Fibroblast of gingiva (primary cell): ENCODE data around the gene TNRC18.

Source experiments
- DNase-seq: peaks from one replicate; pipeline ENCODE4 v3.0.0-alpha.2; 2011; ENCODE audit warnings: low read depth

Gene TNRC18

DNA sequence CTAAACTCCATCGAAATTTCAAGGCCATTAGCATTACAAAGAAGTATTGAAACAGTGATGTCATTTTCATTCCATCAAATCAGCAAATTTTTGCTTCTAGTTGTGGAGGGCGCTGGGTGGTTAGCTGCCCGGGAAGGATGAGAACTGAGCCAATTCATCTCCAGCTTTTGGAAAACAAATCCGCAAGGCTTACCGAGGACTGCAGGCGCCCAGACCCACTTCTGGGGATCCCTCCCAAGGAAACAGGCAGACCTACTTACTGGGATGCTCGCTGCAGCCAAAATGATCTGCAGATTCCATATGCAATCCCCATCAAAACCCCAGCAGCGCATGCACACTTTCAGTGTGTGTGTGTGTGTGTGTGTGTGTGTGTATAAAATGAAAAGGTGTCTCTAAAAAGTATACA lies 19.2 kb downstream of the TNRC18 start:
- DNase-seq: no peak

DNA sequence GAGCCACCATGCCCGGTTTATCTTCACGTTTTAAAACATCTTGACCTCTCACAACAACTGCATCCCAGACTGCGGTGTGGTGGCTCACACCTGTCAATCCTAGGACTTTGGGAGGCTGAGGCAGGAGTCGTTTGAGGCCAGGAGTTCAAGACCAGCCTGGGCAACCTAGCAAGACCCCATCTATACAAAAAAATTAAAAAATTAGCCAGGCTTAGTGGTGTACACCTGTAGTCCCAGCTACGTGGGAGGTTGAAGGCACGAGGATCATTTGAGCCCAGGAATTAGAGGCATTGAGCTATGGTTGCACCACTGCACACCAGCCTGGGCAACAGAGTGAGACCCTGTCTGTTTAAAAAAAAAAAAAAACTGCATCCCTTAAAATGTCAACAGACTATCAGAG lies 20.2 kb downstream of the TNRC18 start:
- DNase-seq: no peak

DNA sequence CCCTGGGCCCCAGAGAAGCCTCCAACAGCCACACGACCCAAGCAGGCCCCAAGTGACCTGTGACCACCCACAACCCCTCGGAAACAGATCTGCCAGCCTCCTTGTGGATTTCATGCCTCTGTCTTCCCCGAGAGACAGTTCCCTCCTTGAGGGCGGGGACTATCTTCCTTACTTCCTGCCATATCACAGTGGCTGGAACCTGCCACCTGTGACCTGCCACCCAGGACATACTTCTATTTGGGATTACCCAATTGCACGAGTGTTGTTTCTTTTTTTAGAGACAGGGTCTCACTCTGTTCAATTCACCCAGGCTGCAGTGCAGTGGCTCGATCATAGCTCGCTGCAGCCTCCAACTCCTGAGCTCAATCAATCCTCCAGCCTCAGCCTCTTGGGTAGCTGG lies 25.9 kb downstream of the TNRC18 start:
- DNase-seq: no peak

DNA sequence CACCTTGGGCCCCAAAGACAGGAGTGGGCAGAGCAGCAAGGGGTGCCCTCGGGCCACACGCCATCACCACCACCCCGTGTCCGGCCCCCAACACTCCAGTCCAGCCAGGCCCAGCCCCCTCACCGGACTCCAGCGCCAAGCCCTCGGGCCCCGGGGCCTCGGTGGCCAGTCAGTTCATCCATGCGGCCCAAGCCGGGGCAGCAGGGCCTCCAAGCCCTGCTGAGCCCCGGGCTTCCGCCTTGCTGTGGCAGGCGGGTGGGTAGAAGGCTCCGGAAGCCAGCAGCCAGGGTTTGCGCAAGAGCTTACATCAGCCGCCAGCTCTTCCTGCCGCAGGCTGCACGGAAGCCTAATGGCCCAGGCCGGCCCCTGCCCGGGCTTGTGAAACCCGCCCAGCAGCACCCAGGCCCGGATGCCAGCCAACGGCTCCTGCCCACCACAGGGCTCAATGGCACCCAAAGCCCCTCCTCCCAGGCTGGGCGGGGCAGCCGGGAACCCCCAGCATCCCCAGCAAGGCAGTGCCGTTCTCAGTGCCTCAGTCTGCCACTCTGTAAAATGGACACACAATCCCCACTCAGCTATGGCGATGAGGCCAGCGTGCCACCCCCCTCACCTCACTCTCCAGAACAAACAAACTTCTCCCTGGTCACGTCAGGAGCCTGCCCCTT lies 26.5 kb downstream of the TNRC18 start:
- DNase-seq: peak; percentile 98

GRCh38 chr7:5396542-5396941 lies 27.1 kb downstream of the TNRC18 start:
- peak; percentile 62 for DNase-seq

DNA sequence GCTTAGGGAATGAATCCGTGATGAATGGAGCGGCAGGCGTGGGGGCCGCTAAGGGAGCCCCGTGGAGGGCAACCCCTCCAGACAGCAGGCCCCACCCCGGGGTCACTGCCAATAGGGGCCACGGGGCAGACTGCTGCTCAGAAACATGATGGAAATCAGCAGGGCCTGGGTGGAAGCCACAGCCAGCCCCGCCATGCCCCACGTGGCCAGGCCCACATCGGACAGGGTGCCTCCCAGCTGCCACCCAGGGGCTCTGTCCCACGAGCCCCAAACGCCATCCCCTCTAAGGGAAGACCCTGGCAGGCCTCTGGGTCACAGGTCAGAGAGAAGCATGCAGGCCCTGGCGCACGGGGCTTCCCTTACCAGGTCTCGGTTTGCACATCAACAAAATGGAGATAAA lies 28.4 kb downstream of the TNRC18 start:
- no peak for DNase-seq

DNA sequence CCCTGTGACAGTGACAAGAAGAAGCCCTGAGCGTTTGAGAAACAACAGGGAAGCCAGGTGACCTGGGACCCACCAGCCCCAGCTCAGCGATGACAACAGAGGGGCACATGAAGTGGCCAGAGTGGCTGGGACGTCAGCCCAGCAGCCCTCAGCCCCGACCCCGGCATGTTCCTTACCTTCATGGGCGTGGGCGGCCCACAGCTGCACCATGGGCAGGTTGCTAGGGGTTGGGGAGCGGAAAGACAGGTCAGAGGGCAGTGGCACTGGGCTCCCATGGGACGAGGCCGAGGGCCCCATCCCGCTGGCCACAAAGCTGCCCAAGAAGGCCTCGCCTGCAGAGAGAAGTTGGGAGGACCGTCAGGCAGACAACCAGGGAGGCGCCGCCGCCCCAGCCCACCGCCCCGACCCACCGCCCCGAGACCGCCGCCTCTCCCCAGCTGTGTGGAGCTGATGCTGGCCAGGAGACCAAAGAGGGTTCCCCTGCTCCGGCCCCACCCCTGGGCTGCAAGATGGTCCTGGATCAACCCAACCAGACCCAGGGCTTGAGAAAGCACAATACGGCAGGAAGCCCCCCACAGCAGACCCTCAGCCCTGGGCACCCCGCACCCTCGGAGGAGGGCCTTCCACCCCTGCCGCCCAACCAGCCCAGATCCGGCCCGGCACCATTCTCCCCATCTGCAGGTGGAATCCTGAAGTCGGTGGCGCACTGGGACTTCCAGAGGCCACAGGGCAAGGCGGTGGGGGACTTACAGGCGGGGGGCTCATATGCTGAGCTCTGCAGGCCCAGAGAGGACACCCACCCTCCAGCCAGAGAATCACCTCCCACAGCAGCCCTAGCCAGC lies 29.1 kb downstream of the TNRC18 start:
- DNase-seq: no peak

DNA sequence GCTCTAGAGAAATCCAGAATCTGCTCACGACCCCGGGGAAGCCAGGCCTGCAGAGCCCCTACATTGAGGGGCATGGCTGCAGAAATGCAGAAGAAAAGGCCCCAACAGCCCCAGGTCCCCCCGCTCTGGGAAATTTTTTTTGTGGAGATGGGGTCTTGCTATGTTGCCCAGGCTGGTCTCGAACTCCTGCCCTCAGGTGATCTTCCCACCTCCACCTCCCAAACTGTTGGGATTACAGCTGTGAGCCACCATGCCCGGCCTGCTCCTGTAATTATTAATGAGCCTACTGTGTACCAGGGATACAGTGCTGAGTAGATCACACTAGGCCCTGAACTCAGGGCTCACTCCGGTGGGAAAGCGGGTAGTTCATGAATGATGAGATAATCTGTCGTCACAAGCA lies 29.9 kb downstream of the TNRC18 start:
- no peak for DNase-seq

DNA sequence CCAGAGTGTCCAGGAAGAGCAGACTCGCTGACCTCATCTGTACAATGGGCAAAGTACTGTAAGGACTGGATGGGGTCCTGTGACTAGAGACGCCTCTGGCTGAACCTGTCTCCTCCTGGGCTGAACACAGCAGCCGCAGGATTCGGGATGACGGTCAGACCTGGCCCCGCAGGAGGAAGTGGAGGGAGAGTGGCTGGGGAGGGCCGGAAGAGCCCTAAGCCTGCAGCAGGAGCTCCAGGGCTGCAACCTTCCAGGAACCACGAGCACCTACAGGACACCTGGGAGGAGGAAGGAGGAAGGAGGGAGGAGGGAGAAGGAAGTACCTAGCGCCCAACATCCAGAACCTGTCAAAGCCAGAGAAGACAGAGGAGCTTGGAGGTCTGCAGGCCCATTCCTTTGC lies 30.3 kb downstream of the TNRC18 start:
- DNase-seq: no peak

DNA sequence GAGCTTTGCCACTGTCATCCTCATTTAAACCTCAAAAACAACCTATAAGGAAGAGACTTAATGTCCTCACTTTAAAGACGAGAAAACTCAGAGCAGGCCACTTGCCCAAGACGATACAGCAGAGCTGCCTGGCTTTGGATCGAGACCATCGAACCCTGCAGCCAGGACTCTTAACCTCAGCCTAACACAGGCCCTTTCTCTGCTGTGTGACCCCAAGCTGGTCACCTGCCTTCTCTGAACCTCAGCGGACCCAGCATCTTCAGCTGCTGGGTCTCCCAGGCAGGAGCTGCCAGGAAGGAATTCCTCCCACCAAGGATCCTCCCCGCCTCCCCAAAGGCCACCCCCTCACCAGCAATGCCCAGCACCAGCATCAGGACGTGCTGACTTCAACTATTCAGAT lies 32.7 kb downstream of the TNRC18 start:
- DNase-seq: no peak

DNA sequence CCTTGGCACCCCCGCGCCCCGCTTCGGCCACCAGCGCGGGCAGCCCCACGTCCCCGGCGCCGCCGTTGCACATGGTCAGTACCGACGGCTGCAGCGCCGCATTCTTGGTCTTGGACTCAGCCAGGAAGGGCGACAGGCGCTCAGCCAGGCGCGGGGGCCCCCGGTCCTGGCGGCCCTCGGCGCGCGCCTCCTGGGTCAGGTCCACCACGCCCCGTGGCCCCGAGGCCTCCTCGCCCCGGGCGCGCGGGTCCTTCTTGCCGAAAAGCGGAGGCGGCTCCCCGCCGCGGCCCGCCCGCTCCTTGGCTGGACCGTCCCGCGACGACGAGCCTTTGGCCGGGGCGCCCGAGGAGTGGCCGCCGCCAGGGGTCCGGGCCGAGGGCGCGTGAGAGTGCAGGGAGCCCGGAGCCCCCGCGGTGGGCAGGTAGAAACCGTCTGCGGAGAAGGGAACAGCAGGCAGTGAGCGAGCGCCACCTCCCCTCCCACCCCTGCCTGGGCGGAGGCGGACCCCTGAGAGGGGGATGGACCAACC lies 34.7 kb downstream of the TNRC18 start:
- no peak for DNase-seq

DNA sequence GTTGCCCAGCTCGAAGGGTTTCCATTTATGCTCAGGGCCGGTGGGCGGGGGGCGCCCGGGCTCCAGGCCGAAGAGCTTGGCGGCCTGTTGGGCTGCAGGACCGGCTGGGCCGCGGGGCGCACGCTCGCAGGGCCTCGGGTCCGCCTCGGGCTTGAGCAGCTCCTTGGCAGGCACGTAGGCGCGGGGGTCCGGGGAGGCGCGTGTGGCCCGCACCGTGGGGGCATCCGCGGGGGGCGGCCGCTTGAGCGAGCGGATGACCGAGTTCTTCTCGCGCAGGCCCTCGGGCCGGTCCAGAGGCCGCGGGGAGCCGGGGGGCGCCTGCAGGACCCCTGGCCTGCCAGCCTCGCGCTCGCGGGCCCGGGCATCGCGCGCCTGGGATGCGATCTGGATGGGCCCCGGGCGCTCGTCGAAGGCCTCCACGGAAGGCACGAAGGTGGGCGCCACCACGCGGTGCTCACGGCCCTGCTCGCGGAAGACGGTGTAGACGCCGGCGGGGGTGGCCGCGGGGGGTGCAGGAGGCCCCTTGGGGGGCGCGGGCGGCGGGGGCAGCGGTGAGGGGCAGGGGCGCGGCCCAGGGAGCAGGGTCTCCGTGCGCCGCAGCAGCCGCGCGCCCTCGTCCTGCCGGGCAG lies 35.2 kb downstream of the TNRC18 start:
- no peak for DNase-seq

GRCh38 chr7:5387711-5388245 lies 35.9 kb downstream of the TNRC18 start:
- no peak for DNase-seq

- no peak for DNase-seq
Measured at GRCh38 chr7:5384618-5385017, 39.0 kb downstream of the TNRC18 start.

DNA sequence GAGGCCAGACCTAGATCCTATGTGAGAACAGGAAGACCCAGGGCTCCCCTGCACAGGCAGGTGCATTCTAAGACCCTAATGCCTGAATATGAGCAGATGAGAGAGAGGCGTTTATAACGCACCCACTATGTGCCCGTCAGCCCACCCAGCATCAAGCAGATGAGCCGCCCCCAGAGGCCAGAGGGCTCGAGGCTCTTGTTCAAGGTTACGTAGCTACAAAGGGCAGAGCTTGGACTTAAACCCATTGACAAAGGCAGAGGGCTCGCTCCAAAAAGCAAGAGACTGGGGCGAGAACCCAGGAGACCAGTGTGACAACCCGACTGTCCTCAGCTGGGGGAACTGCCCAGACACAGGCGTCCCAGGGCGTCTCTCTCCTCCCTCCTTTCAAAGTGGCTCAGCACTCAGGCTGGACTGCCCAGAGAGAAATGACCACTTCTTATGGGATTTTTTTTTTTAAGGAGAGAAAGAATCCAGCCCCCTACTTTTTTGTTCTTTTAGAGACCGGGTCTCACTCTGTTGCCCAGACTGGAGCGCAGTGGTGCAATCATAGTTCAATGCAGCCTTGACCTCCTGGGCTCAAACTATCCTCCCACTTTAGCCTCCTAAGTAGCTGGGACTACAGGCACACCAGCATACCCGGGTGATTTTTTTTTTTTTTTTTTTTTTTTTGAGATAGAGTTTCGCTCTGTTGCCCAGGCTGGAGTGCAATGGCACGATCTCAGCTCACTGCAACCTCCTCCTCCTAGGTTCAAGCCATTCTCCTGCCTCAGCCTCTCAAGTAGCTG lies 40.1 kb downstream of the TNRC18 start:
- no peak for DNase-seq

- no peak for DNase-seq
Measured at GRCh38 chr7:5382281-5382892, 41.2 kb downstream of the TNRC18 start.

- no peak for DNase-seq
Measured at GRCh38 chr7:5381071-5381772, 42.4 kb downstream of the TNRC18 start.

DNA sequence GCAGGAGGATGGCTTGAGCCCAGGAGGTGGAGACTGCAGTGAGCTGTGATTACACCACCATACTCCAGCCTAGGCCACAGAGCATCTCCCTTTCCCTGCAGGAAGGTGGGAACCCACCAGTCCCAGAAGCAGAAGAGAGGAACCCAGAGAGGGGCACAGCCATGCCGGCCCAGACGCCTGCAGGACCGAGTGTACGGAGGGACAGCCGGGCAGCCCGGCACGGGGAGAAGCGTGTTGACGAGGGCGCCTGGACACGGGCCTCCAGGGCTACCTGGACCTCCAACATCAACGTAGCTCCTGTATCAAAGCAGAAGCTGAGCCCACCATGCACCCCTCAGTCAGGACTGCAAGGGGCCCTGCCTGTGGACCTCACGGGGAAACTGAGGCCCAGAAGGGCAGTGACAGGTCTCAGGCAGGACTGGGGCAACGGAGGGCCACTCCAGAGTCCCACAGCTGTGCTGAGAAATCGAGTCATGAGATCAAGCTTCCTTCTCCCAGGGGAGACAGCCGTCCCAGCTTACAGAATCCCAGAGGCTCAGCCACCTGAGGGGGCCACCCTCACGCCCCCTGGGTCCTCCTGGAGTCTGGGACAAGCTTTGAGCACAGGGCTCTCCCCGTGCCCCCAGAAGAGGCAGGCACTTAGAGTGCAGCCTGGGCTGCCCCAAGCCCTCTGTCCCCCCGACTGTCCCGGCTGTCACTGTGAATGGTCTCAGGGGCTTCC lies 43.1 kb downstream of the TNRC18 start:
- DNase-seq: no peak

- DNase-seq: no peak
Measured at GRCh38 chr7:5379546-5379945, 44.1 kb downstream of the TNRC18 start.

DNA sequence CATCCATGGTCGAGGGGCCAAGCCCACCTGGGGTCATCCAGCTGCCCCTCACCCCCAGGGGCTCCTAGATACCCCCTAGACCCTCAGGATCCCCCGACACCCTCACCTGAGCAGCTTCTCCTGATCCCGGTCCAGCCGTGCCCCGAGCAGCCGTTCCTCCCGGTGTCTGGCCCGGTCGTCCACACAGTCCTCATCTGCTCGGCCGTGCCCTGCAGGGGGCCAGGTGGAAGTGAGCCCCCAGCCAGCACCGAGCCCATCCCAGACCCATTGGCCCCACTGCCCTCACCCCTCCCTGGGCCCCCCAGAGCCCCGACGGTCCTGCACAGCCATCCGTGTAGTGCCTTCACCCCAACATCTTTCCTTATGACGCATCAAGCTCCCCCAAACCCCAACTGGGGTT lies 45.8 kb downstream of the TNRC18 start:
- no peak for DNase-seq
